GM13977 (cell line): ENCODE results near the gene BRINP1.

Experiments
- DNase-seq: peaks from one replicate; pipeline ENCODE4 v3.0.0; 2012; ENCODE audit warnings: low spot score
- in situ Hi-C: fragments of 300-500 bp; cut with MboI; formaldehyde crosslinking; loops from one replicate; pipeline ENCODE4 v1.12.0; 2022; ENCODE audit warnings: low sequenced_read_pairs, low pct_unique_long_range_greater_than_20kb, mixed read lengths, inconsistent platforms; ENCODE audit not compliant: unreplicated experiment
- TF ChIP-seq, protein P1 (sequence below): IDR thresholded peaks from 2 replicates; pipeline ENCODE4 v1.5.1; 2012; ENCODE audit warnings: mild to moderate bottlenecking, control low read depth; ENCODE audit not compliant: insufficient read depth; ENCODE audit errors: extremely low read depth, missing control alignments

The BRINP1 gene

DNA sequence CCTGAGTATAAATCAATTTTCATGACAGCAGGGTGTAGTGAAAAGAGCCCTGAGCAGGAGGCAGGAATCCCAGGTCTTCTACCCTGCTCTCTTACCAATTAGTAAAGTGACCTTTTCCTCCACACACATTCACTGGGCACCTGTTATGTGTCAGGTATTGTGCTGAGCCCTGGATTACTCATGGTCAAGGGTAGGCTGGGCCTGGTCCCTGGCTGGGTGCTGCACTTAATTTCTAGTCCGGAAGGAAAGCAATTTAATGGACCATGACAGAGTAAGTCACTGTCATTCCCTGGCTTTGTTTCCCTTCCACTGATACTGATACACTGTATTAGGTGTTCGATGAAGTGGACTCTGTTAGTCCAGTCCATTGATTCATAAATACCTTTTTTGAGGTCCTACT, 29.1 kb upstream of the BRINP1 start:
- in situ Hi-C loops, result no loop called here
- TF ChIP-seq, protein P1, sequence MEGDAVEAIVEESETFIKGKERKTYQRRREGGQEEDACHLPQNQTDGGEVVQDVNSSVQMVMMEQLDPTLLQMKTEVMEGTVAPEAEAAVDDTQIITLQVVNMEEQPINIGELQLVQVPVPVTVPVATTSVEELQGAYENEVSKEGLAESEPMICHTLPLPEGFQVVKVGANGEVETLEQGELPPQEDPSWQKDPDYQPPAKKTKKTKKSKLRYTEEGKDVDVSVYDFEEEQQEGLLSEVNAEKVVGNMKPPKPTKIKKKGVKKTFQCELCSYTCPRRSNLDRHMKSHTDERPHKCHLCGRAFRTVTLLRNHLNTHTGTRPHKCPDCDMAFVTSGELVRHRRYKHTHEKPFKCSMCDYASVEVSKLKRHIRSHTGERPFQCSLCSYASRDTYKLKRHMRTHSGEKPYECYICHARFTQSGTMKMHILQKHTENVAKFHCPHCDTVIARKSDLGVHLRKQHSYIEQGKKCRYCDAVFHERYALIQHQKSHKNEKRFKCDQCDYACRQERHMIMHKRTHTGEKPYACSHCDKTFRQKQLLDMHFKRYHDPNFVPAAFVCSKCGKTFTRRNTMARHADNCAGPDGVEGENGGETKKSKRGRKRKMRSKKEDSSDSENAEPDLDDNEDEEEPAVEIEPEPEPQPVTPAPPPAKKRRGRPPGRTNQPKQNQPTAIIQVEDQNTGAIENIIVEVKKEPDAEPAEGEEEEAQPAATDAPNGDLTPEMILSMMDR, result no peak
- DNase-seq, result no peak

DNA sequence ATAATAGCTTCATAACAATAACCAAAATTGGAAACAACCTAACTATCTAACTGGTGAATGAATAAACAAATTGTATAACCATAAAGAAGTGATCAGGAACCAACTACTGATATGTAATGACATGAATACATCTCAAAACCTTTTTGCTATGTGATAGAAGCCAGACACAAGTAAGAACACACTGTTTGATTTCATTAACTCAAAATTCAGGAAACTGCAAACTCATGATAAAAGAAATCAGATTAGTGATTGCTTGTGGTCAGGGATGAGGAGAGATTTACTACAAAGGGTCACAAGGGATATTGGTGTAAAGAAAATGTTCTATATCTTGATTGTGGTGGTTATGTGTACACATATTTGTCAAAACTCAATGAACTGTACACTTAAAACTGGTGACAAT, 22.6 kb upstream of the BRINP1 start:
- TF ChIP-seq, protein P1, result no peak
- DNase-seq, result no peak
- in situ Hi-C loops, result no loop called here

DNA sequence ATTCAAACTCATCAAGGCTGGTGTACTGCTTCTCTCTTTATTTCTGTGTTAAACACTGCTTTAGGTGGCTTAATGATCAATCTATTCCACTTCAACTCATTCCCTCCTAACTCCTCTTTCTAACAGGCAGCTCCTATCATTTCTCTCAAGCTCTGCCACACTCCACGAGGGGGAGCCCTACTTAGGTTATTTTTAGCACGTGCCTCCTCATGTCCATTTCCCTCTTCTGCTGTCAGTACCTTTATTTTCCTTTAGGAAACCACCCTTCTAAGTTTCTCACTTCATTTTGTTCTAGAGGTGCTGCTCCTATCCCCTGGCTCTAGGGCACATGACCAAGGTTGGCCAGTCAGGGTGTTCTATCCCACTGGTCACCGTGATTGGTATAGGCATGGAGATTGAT, 6.7 kb upstream of the BRINP1 start:
- TF ChIP-seq, protein P1, result peak; percentile 25
- in situ Hi-C loops, result no loop called here
- DNase-seq, result no peak

DNA sequence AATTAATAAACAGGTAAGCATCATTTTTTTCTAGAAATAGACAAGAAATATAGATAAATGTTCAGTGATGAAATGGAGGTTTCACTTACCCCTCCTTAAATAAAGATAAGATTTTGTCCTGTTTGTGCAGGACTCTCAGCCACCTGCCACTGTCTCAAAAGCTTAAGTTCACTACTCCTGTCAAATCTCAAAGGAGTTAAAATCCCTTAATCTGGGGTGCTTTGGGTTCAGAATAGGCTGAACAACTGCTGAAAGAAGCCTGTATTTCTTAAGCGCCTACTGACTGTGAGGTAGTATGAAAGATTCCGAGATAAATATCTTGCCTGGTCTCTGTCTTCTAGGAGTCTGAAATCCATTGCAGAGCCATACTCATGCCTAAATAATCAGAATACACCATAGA, 3.7 kb upstream of the BRINP1 start:
- TF ChIP-seq, protein P1, result no peak
- in situ Hi-C loops, result no loop called here
- DNase-seq, result no peak

DNA sequence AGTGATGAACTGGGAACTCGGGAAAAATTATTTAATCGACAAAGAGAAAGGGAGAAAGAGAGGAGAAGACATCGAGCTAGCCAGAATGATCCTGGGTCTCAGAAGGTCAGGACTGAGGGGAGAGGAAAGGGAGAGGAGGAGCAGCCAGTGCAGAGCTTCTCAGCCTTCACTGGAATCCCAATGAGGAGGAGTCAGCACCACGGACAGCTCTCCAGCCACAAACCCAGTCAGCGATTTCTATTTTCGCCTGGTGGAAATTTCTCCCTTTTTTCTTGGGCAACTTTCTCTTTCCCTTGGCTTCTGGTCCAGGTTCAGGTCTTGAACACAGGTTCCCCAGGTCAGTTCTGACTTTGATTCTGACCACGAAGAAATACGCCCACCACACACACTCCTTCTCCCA, 1.6 kb upstream of the BRINP1 start:
- DNase-seq, result peak; percentile 54
- TF ChIP-seq, protein P1, result no peak
- in situ Hi-C loops, result no loop called here

DNA sequence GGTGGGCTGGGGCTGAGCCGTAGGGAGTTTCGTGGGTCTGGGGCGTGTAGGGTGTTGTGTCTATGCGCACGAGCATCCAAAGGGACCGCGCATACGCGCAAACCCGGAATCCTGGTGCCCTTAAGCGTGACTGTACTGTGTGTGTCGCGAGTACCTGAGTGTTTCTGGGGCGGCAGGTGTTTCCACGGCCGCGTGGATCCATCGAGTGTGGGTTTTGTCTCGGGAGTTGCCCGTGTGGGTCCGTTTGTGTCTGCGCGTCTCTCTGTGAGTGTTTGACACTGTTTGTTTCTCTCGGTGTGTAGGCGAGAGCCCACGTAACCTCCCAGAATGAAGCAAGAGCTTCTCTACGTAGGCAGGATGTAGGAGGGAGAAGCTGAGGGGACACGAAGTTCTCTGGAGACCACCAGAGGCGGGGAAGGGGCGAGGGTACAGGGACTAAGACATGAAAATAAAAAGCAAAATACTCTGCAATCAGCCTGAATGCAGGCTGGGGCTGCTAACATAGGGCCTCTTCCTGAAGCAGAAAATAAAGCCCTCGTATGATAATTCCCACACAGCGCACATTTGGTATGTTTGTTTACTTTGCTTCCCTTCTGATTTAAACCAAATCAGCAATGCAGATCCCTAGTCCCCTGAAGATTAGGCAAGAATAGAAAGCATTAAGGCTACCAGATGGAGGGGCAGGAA, 588 bp upstream of the BRINP1 start:
- in situ Hi-C loops, result no loop called here
- DNase-seq, result no peak
- TF ChIP-seq, protein P1, result no peak

DNA sequence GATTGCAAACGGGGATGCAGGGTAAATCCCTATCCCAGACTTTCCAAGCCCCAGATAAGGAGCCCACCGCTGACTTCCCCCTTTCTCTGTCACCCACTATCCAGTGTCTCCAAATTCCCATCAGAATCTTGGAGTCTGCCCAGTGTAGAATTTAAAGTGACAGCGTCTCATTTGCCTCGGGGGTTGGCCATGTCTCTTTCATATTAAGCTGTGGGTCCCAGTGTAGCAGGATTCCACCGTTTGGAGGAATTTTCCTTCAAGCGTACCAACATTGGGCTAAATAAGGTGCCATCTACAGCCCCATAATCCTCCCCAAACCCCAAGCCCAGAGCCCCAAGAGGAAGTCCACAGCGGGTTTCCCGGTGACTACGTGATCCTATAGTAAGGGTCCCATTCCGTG, 1.1 kb downstream of the BRINP1 start:
- TF ChIP-seq, protein P1, result no peak
- in situ Hi-C loops, result no loop called here
- DNase-seq, result no peak
